GM04504 (cell line): ENCODE data around the gene HOXC11.

Experiments
- DNase-seq: peaks from one replicate; pipeline ENCODE4 v3.0.0-alpha.2; 2012; ENCODE audit warnings: low read depth

Gene HOXC11

DNA sequence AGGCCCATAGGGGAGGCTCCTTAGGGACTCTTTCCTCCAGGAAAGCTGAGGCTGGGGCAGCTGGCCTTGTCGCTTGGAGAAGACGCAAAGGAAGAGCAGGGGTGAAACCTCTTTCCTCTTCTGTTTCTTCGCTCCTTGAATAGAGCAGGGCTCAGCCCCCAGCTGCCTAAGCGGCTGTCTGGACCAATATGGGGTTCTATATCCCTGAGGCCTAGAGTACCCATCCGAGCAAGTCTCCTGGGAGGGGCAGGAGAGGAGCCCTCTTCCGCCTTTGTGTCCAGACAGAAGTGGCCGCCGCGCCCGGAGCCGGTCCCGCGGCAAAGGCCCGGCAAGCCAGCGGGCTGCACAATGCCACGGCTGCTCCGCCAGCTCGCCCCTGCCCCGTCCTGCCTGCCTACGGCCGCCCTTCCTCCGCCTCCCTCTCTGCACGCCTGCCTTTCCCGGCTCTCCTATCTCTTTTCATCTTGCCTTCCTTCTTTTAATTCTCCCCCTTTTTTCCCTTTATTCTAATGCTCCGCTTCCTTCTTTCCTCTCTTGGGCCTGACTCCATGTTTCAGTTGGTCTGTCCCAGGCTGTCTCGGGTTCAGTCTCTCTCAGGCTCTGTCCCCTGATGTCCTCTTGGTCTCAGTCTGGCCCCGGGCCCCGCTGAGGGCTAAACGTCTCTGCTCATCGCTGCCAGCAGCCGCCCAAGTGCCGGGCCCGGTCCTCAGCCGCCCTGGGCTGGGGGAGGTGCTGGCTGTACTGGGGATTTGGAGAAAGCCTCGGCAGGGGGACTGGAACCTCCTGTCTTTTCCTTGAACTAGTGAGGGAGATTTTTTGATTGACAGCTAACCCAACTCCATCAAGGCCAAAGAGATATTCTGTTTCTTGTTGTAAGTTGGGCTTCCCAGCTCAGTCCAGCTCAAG, 24.5 kb downstream of the HOXC11 start:
- DNase-seq, result no peak

DNA sequence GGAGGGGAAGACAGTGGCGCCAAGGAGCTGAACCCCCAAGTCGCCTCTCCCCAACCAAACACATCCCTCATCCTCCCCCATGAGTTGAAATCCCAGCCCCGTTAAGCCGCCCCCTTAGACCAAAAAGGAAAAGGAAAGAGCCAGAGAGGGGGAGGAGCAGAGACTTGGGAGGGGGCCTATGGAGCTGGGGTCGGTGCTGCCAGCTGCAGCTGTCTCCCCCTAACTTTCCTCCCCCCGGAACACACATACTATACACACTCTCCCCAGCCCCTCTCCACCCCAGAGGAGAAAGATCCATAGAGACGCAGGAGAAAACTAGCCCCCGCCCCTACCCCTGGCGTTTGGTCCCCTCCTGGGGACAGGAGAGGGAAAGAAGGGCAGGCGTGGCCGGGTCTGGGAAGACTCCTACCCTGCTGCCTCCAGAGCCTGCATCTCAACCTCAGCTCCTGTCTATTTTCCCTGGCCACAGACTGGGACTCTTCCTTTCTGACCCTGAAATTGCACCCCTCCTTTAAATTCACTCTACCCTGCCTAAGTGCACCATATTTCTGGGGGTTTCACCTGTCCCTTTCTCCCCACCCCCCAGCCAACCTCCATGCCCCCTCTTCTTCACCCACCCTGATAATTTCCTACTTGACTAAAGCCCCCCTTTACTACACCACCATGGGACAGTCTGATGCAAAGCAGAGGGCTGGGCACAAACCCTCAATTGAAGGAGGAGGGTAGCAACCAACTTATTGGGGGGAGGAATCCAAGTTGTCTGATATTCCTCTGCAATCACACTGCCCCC, 25.4 kb downstream of the HOXC11 start:
- no peak for DNase-seq

DNA sequence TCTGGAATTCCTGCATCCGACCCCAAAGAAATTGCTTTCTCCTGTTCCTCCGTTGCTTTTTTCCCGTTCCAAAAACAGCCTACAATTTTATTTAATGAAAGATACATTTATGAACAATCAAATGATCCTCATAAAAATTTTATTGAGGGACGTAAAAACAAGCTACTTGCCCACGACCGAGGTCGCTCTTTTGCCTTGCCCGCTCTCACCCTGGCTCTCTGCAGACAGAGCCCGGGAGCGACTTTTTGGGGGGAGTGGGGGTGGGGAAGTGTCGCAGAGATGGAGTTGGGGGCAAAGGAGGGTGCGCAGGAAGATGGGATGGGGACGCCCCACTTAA, 25.9 kb downstream of the HOXC11 start:
- DNase-seq, result no peak

DNA sequence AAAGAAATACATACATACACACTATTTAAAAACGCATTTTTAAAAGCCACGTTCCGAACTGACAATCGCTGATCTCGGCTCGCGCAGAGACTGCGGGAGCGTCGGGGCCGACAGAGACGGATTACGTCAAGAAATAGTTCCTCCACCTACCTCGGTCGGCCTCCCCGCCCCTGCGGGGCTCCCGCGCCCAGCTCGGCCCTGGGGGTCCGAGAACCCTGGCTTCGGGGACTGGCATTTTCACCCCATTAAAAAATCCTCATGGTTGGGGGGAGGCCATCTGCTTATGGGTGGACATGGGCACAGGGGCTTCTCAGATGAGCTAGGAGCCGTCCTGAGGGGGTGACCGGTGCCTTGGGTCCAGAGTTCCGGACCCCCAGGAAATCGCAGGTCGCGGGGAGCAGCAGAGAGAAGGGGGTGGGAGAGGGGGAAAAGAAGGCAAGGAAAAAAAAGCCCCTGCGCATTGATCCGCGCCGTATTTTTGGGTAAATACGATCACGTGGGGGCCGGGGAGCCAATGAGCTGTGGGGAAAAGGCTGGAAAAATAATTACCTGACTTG, 26.7 kb downstream of the HOXC11 start:
- no peak for DNase-seq

DNA sequence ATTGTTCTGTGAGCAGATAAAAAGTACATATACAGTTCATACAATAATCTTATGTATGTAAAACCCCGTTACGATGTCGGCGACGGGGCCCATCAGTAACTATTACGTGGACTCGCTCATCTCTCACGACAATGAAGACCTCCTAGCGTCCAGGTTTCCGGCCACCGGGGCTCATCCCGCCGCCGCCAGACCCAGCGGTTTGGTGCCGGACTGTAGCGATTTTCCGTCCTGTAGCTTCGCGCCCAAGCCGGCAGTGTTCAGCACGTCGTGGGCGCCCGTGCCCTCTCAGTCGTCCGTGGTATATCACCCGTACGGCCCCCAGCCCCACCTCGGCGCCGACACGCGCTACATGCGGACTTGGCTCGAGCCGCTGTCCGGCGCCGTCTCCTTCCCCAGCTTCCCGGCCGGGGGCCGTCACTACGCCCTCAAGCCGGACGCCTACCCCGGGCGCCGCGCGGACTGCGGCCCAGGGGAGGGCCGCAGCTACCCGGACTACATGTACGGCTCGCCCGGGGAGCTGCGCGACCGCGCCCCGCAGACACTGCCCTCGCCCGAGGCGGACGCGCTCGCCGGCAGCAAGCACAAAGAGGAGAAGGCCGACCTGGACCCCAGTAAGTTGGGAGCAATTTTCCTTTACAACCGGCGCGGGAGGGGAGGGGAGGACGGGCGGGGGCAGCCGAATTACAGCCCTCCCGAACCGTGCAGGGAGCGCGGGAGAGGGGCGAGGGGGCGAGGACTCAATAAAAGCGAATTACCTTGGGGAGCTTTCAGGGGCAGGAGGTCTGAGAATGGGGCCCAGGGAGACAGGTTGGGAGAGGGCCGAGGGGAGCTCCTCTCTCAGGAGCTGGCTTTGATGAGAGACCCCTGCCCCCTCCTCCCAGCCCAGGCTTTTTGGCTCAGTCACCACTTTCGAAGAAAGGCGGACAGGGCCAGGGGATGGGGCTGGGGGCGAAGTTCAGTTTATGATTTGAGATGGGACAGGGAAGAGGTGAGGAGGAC, 27.5 kb downstream of the HOXC11 start, which contains the start of gene HOXC9:
Gene HOXC9, plus strand, starts transcription at position 46 of the 999 bp plus-strand sequence. Its CDS starts 28 bp downstream, at position 74.
- no peak for DNase-seq

DNA sequence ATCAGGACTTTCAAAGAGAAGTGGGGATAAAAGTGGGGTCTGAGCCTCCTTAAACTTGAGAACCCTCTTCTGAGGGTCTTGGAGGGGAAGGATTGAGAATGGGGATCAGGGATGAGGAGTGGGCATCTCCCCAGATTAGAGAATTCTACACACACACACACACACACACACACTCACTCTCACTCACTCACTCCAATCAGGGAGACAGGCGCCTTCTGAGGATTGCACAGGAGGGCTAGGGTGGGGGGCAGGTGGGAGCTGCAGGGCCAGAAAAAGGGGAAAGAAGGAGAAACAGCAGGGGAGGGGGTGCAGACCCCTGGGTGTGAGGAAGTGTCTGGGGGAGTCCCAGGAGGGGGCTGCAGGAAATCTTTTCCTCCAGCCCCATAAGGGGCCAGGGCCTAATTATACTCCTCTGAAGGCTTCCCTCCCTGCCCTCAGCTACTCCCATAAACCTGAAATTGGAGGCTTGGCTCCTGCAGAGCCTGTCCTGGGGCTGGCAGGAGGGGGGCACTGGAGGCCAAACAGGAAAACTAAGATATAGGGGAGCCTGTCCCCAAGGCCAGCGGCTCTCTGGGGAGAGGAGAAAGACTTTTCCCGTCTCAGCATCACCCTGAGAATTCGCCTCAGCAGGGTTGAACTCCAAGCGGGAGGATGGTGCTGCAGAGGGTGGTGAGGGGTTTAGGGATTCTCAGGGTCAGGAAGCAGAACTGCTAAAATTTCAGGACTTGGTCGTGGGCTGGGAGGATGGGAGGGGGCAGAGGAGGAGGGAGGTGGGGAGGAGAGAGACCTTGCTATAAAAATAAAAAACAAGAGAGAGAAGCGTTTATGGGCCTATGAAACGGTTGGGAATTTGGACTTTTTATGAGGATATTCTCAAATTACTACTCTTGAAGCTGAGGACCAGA, 28.6 kb downstream of the HOXC11 start:
- no peak for DNase-seq

DNA sequence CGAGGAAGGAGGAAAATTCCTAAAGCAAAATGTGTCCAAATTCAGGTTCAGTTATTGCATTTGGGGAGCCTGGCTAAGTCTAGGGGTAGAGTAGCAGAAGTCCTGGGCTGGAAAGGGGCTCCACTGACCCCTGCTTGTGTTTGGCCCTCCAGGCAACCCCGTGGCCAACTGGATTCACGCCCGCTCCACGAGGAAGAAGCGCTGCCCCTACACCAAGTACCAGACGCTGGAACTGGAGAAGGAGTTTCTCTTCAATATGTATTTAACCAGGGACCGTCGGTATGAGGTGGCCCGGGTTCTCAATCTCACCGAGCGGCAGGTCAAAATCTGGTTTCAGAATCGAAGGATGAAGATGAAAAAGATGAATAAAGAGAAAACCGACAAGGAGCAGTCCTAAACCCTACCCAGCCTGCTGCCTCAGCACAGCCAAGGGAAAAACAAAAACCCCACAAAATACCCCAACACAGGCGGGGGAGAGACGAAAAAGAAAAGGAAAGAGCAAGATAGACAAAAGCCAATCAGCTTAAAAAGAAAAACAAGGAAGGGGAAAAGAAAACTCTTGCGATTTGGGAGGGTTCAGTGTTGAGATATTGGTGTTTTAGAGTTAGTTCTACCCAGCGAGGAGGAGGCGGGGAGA, 29.5 kb downstream of the HOXC11 start:
- no peak for DNase-seq

DNA sequence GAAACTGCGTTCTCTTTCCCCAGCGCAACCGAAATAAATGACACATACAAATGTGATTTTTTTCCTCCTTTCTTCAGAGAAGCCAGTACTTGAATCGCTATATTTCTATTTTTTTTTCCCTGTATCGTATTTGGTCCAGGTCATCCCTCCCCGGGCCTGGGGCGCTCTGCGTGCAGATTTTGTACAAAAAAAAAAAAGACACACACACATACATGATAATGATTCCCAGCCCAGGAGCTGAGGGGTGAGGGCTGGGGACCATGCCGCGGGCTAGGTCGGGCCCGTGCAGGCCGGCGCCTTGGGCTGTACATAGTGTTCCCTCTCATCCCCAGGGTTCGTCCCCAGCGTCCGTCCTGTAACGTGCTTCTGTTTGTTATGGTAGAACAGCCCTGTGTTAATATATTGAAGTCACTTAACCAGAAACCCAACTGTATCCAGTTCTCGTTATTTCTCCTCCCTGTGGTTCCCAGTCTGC, 30.0 kb downstream of the HOXC11 start:
- DNase-seq, result no peak

DNA sequence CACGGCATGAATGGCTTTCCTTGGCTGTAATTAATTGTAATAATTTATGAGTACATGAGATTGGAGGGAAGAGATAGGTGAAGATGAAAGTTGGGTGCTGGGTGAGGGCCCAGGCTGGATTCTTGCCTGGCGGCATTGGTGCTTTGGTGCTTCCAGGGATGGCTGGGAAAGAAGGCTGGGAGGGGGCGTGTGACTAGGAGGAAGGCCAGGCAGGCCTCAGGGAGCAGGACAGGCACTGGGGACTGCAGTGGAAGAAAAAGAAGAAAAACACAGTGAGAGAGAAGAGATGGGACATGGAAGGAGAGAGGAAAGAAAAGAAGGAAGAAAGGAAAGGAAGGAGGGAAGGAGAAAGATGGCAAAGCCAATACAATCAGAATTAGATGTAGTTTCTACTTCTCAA, 30.7 kb downstream of the HOXC11 start:
- DNase-seq, result no peak

DNA sequence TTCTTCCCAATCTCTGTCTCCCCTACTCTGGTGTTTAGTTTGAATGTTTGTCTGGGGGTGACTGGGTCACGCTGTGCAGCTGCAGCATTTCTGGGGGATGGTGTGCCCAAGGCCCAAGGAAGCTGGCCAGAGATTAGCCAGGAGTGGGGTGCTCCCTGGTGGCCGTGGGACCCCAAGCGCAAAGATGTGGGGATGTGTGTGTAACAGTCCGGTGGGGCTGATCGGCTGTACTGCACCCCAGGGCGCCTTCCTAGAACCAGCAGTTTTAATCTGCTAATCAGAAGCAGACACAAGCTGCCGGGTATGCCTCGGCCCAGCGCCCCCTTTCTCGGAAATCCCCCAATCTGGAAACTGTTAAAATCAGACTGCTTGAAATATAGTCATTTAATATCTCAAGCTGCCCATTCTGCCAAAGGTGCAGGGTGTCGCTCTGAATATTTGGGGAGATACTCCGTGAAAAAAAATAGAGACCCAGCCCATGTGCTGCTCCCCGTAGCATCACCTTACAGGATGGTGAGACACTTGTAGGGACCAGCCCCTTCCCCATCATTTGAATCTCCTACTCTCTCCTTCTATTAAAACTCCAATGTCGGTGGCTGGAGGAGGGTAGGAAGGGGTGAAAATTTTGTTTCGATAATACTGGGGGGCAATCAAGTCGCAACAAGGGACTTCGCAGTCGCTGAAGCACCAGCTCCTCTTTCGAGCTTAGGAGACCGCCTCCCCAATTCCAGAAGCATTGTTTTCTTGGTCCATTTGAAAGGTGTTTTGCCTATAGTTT, 31.3 kb downstream of the HOXC11 start:
- no peak for DNase-seq

DNA sequence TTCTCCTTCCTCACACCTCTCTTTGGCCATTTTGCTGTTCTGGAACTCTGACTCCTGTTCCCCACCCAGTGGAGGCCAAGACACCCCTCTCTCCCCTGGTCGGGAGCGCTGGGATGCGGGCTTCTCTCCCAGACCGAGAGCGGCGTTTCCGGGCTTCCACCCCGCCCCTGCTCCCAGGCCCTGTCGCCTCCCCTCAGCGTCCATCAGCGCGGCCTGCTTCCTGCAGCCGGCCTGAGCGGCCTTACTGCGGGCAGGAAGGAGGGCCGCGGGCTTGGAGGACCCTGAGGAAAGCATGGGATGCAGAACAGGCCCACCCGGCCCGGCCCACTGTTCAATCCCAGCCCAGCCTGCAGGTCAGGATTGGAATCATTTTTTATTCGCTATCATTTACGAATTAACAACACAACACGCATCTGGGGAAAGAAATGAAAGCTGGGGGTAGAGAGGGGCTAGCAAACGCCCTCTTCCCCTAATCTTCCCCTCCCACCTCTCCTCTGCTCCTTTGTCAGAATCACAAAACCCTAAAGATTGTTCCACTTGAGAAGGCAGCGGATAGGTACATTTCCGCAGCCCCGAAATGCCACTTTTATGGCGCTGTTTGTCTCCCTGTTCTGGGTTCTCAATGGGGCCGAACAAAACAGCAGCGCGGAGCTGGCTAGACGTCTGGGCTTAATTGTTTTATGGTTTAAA, 32.1 kb downstream of the HOXC11 start:
- DNase-seq, result no peak

DNA sequence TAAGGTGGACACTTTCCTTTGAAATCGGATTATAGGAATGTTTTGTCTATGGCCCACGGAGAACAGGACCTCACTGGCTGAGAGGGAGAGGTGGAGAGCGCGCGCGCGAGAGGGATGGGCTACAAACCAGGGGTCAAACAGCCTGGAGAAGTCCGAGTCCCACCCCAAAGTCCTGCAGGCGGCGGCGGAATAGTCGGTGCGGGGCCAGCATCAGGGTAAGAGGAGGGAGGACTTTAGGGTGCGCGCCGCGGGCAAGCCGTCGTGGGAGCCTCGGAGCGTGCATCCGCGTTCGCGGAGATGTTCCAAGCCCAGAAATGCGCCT, 32.6 kb downstream of the HOXC11 start:
- DNase-seq, result no peak

DNA sequence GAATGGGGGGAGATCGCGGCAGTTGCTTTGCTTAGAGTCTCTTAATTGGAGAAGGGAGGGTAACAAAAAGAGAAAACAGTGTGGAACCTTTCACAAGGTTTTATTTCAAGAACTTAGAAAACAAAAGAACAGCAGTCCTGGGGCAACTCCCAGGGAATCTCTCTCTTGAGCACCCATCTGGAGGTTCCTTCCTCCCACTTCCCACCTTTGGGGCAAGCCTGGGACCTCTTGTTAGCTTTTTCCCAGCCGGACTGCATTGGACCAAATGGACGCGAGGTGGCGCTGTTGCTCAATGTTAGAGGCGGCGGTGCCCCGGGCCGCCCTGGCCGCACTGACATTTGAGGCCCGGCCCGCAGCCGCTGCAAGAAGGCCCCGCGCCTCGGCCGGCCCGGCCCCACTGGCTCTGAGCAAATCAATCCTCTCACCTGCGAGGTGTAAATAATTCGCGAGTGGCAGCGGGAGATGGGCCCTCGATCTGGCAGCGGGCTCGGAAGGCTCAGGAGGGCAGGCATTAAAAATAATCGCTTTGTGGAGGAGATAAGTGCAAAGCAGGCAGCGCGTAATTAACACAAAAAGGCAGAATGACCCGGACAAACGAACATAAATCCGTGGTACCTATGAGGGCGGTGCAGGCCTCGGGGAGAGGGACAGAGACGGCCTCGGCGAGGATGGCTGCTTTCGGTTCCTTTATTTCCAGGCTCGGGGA, 33.1 kb downstream of the HOXC11 start:
- peak; percentile 89 for DNase-seq

DNA sequence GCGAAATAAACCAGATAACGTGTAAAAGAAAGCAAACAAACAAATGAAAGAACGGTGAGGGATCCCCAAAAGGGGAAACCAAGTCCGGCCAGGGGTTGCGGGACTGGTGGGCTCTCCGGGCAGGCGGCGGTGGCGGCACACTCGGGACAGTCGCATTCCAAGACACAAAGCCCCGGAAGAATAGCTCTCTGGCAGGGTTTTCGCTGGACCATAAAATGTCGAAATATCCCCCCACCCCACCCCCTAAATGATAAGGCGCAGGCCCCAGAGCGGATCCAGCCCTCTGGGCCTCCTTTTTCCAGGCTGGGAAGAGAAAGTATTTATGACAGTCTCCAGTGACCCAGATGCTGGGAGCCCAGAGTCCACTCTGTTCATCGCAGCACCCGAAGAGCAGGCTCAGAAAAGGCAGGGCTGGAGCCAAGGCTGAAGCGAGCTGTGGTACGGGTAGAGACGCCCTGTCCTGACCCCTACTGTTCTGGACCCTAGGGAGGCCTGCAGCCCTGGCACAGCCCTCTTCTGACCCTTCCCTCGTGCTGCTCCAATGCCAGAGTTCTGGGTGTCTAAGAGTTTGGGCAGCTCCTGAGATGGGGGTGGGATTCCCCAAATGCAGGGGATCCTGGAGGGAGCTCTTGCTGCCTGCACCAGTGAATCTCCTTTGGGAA, 33.8 kb downstream of the HOXC11 start:
- DNase-seq, result no peak

DNA sequence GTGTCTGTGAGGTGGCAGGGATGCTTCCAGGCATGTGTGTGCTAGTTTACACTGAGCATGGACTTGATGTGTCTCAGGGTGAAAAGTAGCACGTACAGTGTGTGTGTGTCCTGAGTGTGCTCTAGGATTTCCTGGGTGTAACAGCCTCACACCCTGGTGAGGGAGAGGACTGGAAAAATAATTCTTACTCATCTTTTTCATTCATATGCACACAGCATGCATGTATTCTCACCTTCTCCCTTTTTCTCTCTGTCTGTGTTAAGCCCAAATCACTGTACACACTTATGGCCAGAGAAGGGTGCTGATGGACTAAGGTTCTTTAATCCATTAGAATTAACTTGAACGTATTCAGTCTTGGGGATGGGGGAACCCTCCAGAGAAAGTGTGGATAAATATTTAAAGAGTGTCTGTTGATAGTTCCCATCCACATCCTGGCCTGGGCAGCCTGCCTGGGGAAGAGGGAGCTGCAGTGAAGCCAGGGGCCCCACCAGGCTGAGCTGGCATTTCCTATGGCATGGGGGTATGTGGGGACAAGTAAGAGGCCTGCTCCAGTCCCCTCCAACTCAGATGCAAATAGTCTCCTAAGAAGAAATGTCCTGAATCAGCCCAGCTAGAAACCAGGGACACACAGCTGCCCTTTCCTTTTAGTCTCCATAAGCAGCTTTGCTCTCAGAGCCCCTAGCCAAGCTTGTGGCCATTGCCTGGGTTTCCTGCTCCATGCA, 34.8 kb downstream of the HOXC11 start:
- DNase-seq, result no peak

DNA sequence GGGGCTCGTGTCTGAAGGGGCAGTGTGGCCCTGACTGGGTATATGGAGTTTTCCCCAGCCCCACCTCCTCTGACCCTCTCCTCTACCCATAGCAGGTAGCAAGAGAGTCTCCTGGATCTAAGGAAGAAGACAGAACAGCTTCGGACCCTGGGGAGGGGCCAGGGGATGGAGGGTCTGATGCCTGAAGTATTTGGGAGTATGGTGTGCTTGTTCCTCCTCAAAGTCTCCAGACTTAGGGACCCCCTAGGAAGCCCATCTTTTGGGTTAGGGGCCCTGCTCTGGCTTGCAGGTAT, 35.3 kb downstream of the HOXC11 start:
- no peak for DNase-seq
